Calu3 (cell line): Measurements from ENCODE around the gene GATB. TPM values are rescaled to one million over a fixed set of nuclear protein-coding genes. Genes with fewer than 3 reads are reported as not detected.

ENCODE experiments used
- BruUV-seq: library from RNA; stranded (reverse); fragments of 400-500 nt; replicated peaks from 2 replicates; lab custom pipeline; 2021; lab: Mats Ljungman, UMichigan
- CTCF ChIA-PET: fragments of 300-600 bp; sonication (Branson Sonifier 250); formaldehyde crosslinking; loops from one replicate; lab custom pipeline; 2022; ENCODE audit warnings: antibody characterized with exemption; lab: Charles Lee
- DNase-seq: peaks from one replicate; pipeline ENCODE4 v3.0.0; 2022
- H3K27ac Mint-ChIP-seq: one replicate; pipeline ENCODE4 v1.8.0; 2022; ENCODE audit warnings: mixed read lengths; ENCODE audit not compliant: unreplicated experiment
- H3K27me3 Mint-ChIP-seq: one replicate; pipeline ENCODE4 v1.8.0; 2022; ENCODE audit warnings: mixed read lengths; ENCODE audit not compliant: unreplicated experiment
- H3K36me3 Mint-ChIP-seq: one replicate; pipeline ENCODE4 v1.8.0; 2022; ENCODE audit warnings: mild to moderate bottlenecking, moderate library complexity, mixed read lengths; ENCODE audit not compliant: insufficient read depth, unreplicated experiment
- H3K4me1 Mint-ChIP-seq: one replicate; pipeline ENCODE4 v1.8.0; 2022; ENCODE audit warnings: mild to moderate bottlenecking, low read depth, mixed read lengths; ENCODE audit not compliant: unreplicated experiment
- H3K4me3 Mint-ChIP-seq: one replicate; pipeline ENCODE4 v1.8.0; 2022; ENCODE audit warnings: mild to moderate bottlenecking, low read depth, moderate library complexity, mixed read lengths; ENCODE audit not compliant: unreplicated experiment
- H3K9me3 Mint-ChIP-seq: one replicate; pipeline ENCODE4 v1.8.0; 2022; ENCODE audit warnings: low read depth, mixed read lengths; ENCODE audit not compliant: unreplicated experiment
- CTCF ChIP-seq: fragments of 200-600 bp; IDR thresholded peaks from one replicate; pipeline ENCODE4 v1.8.0; 2022; ENCODE audit warnings: antibody characterized with exemption; ENCODE audit not compliant: unreplicated experiment
- intact Hi-C: fragments of 100-400 bp; cut with micrococcal nuclease; formaldehyde crosslinking; loops from one replicate; pipeline ENCODE4 v1.10.0; 2022; ENCODE audit not compliant: unreplicated experiment
- total RNA-seq: library from RNA; stranded (reverse); gene quantifications from 2 replicates; pipeline ENCODE4 v1.2.3, GENCODE V29; 2022

Gene GATB
- total RNA-seq, 1 experiment from 2014 or later: 11.6 TPM

DNA sequence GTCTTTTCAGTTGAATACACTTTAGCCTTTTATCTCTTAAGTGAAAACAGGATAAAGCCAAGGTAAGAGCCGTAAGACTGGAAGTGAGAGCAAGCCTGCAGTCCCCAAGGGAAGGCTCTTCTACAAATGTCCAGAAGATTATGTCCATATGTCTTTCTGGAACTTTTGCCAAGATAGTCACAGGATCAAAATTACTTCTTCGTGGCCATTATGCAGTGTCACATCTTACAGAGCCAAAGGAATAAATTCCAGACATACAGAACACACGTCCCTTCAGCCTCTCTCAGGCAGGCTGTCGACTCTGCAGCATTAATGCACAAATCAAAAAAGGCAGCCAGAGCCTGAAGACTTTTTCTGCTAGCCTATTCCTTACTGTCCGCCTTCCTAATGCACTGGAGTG lies 10.9 kb upstream of the GATB start:
- intact Hi-C loops: no loop called here
- CTCF ChIA-PET: no interaction called here
- peaks cover 6% of the 10 kb centered on the region for H3K9me3 Mint-ChIP-seq

DNA sequence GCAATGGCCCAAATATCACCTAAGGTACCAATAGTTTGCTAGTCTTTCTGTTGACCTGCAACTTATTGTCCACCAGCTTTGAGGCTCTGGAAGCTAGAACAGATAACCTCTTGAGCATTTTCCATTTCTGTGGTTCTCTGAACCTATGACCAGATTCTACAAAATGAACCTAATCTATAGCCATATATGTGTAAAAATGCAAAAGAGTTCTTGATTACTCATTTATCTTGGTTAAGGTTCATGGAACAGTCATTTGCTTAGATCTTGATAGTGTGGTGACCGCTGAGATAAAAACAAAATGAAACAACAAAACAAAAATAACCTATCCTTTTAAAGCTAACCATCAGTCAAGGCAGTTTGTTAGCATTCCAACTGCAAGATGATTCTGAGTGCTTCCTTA lies 9.3 kb upstream of the GATB start:
- Mint-ChIP-seq H3K36me3 (no peaks in the 10 kb centered on the region), H3K9me3 (peaks cover 6% of the 10 kb centered on the region), H3K27ac (no peak overlapping the region), H3K4me1 (no peaks in the 10 kb centered on the region), H3K27me3 (peaks cover 29% of the 10 kb centered on the region), H3K4me3 (no peak overlapping the region)
- DNase-seq: no peak
- intact Hi-C loops: no loop called here
- TF ChIP-seq CTCF: no peak
- no TSS peak for BruUV-seq
- CTCF ChIA-PET: no interaction called here

More for the DNA sequence above, 10.9 kb upstream of the GATB start:
- Mint-ChIP-seq H3K27ac (no peak overlapping the region), H3K4me3 (no peak overlapping the region), H3K27me3 (peaks cover 25% of the 10 kb centered on the region), H3K4me1 (no peaks in the 10 kb centered on the region), H3K36me3 (no peaks in the 10 kb centered on the region)
- DNase-seq: no peak
- no TSS peak for BruUV-seq
- TF ChIP-seq CTCF: no peak

DNA sequence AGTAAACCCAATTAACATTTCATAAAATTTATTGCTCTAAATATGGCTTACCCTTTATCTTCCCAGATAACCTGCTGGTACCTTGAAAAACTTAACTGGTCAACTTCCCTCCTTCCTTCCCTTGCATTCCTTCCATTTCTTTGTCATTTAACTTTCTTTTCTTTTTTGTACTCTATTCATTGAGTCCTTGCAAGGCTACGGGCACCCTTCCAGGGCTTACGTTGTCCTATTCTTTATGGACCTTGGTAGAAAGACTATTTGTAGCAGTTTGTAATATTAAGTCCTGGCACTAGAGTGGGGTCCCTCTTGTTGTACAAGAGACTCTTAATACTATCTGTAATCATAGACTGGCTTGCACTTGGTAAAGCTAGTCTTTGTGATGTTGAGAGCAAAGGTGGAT lies 8.0 kb upstream of the GATB start:
- intact Hi-C loops: no loop called here
- H3K4me1 Mint-ChIP-seq: no peaks in the 10 kb centered on the region
- no peak overlapping the region for H3K27ac Mint-ChIP-seq
- no peaks in the 10 kb centered on the region for H3K36me3 Mint-ChIP-seq
- H3K4me3 Mint-ChIP-seq: no peak overlapping the region
- H3K27me3 Mint-ChIP-seq: peaks cover 35% of the 10 kb centered on the region
- no peak for TF ChIP-seq CTCF
- CTCF ChIA-PET: no interaction called here
- peaks cover 2% of the 10 kb centered on the region for H3K9me3 Mint-ChIP-seq
- no TSS peak for BruUV-seq
- DNase-seq: no peak

GRCh38 chr4:151766691-151767090 lies 5.9 kb upstream of the GATB start:
- BruUV-seq: no TSS peak
- no peak for DNase-seq
- intact Hi-C loops: no loop called here
- CTCF ChIA-PET: no interaction called here
- no peak overlapping the region for H3K27ac Mint-ChIP-seq
- H3K27me3 Mint-ChIP-seq: peaks cover 40% of the 10 kb centered on the region
- no peaks in the 10 kb centered on the region for H3K9me3 Mint-ChIP-seq
- no peak for TF ChIP-seq CTCF
- no peak overlapping the region for H3K4me3 Mint-ChIP-seq
- H3K36me3 Mint-ChIP-seq: no peaks in the 10 kb centered on the region
- H3K4me1 Mint-ChIP-seq: no peaks in the 10 kb centered on the region
